NCI-H146 treated with DMSO at 0.1 percent for 48 hours (cell line): ENCODE measurements around the gene UBR4.
"Not testable (repeated sequence)": the region's sequence is repeated elsewhere in the genome, so short reads cannot be mapped to it uniquely, and the experiment has no call there.

ENCODE experiments used
- DNase-seq: peaks from one replicate; lab custom pipeline; 2025; ENCODE audit not compliant: unreplicated experiment; lab: John Stamatoyannopoulos, UW

UBR4 gene

DNA sequence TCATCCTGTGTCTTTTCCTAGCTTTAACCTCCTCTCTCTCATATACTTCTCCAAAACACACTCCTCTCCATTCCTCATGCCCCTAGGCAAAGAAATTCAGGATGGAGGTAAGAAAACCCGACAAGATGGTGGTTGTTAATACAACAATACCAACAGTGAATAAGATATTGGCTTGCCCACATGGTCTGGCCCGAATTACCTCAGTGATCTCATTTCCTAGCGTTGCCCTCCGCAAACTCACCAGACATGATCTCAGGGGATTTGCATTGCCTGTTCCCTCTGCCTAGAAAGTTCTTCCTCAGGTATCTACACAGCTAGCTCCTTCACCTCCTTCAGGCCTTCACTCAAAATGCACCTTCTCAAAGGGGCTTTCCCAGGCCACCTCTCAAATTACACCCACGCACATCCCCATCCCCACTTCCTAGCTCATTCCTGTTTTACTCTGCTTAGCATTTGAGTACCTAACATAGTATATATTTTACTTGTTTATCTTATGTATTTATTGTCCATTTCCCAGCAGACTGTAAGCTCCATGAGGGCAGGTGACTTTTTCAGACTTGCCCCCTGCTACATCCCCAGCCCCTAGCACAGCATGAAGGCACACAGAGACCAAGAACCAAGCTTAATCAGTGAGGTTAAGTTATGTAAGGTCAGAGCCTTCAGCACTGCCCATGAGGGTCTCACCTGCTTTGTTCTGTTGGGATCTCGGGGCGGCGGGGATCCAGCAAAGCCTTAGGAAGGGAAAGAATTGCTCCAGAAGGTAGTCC, 10.2 kb upstream of the UBR4 start:
- no peak for DNase-seq

DNA sequence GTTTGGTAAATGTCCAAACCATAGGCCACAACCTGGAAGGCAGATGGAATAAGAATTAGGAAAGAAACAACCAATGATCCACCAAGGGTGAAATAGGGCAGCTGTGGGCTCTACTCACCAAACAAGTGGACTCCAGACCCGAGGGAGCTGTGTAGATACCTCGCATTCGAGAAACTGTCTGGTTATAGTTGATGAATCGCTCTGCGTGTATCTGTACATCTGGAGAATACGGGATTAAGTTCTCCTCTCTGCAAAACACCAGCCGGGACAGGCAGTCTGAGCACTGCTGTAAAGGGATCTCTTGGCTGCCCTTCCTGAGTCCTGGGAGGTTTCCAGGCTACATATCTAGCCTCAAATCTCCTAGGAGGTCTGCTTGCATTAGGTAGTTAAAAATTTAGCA, 9.4 kb upstream of the UBR4 start:
- no peak for DNase-seq

DNA sequence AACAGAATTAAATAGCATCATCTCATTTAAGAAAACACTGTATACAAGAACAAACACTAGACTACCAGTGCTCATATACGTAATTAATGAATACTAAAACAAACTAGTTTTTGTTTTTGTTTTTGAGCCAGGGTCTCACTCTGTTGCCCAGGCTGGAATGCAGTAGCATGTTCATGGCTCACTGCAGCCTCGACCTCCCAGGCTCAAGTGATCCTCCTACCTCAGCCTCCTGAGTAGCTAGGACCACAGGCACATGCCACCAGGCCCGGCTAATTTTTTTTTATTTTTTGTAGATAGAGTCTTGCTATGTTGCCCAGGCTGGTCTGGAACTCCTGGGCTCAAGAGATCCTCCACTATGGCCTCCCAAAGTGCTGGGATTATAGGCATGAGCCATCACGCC, 6.5 kb upstream of the UBR4 start:
- not testable (repeated sequence) for DNase-seq

DNA sequence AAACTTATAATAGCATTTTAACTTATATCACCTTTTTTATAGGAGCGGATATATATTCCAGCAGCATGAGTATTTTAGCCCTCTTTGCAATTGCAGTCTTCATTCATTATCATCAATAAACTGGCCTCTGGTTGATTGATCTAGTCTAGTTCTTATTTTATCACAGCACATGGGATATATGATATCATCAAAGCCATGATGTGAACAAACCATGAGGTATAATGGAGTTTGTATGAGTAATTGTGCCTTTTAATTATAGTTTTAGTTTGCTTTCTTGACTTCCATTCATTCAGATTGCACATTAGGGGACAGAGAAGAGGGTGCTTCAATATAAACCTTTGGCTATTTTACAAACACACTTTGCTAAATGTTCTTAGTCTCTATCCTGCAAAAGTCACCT, 3.5 kb upstream of the UBR4 start:
- no peak for DNase-seq

DNA sequence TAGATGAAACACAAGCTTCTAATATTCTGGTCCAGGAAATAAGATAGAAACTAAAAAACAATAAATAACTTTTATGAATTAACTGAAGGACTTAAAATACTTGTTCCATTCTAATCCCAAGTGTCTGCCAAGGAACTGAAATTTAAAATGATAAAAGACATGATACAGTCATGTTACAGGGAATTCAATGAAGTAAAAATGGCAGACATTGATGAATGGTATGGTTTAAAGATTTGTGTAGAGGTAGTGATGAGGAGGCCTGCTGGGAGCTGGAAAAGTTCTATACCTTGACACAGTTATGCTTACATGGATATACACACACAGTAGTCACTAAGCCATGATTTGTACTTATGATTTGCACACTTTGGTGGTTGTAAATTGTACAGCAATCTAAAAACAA, 2.1 kb upstream of the UBR4 start:
- no peak for DNase-seq

DNA sequence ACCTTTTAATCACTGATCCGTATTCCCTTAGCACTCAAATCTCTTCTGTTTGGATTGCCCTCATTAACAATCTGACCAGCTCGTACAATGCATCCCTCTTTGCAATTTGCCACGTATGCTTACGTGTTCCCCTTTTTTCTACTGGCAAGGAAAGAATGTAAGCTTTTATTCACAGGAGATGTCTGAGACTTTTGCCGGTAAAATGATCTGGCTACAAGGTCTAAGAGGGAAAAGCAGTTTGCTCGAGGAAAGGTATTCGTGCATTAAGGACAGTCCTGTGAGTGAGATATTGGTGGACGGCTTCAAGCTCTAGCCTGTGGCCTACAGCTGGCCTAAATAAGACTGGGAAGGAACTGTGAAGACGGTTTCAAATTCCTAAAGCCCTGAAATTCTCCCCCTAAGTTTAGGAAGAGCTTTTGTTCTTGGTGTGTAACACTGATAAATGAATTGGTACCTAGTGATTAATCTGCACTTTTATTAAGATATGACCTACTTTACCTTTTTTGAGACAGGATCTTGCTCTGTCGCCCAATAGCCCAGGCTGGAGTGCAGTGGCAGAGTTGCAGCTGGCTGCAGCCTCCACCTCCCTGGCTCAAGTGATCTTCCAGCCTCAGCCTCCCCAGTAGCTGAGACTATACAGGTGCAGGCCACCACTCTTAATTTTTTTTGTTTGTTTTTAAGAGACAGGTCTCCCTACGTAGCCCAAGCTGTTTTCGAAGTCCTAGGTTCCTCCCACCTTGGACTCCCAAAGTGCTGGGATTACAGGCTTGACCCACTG, 895 bp upstream of the UBR4 start:
- no peak for DNase-seq

DNA sequence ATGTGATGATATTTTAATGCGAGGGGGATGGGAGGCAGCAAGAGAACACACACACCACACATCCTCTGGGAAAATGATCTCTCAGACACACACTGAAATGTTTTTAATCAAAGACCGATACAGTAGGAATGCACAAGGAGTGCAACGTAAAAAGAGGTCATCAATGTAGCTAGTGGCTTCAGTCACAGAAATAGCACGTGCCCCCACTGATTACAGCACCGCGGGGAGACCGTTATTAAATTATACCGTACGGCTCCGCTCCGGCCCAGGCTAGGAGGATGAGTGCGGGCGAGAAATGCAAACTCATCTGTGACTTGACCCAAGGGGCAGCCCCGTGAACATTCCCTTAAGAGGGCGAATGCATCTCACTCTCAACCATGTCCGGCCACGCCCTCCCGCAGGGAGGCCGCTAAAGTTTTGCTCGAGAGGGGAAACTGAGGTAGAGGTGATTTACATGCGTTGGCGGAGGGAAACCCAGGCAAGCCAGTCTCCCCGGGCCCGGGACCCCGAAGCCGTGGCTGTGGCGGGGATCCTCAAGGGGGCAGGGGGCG, 552 bp downstream of the UBR4 start:
- DNase-seq: no peak

DNA sequence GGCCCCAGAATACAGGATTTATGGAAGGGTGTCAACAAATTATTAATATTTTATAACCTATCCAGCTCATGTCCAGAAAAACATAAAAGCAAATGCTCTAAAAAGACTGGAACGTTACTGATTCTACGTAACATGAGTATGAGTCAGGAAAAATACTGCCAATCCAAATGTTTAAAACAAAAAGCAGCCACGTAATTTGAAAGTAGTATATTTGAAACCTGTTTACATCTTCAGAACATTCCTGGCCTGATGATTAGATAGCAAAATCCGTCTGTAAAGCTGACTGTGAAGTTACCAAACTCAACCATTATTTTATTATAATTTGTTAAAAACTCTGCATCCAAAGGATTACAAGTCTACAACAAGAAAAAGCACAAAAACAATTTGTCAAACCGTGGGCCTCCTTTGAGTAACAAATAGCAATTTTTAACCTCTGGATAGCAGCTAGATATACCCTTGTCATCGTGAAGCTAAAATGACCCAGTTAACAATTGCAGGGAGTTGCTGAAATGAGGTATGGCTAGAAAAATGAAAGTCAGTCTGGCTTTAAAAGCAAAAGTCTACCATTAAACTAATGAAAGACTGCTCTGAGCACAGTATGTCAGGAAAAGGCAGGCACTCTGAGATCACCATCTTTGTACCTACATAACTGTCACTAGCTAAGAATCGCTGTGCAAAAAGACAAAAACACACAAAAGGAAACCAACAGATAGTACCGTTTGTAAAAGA, 1.2 kb downstream of the UBR4 start:
- no peak for DNase-seq

DNA sequence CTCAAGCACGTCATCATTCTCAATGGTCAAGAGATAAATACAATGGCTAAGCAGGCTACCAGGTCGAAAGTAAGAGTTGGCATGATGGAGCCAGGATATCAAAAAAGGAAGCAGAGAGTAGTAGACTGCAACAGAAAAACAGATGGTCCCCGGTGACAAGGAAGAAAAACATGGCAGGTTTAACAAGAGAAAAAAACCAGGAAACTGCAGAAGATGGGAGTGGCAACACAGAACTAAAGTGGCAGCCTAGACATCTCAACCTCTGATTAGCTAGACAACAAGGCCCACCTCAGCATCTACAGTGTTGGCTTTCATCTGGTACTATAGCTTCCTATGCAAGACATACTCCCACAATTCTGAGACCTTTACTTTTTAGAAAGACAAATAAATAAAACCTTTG, 3.1 kb downstream of the UBR4 start:
- no peak for DNase-seq

DNA sequence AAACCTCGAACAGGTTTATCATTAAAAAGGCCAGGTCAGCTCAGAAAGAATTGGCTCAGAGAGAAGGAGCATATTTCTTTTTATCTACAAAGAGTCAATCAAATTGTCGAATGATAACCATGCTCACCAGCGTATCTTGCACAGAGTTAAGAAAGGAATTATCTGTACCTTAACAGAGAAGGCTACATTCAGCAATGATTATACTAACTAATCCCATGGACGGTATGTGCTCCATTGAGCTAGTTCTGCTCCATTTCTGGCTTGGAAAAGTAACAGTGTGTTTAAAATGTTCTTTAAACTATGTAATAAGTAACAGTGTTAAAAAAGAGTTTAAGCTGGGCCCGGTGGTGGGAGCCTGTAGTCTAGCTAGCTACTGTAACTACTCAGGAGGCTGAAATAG, 4.2 kb downstream of the UBR4 start:
- DNase-seq: no peak

DNA sequence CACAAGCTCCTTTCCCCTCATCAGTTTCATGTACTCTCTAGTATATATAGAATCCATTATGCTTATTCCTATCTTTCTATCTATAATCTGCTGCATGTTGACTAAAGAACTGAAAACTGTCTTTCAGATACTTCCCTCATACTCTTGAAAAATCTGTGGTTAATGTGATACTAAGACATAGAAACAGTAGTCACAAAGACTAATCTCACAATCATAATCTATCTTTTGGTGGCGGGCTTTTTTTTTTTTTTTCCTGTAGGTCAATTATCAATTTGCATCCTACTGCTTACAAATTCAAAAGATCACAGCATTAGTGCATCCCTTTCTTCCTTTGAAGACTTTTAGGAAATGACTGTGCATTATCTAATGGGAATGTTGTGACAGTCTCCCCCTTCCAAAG, 4.7 kb downstream of the UBR4 start:
- DNase-seq: no peak

DNA sequence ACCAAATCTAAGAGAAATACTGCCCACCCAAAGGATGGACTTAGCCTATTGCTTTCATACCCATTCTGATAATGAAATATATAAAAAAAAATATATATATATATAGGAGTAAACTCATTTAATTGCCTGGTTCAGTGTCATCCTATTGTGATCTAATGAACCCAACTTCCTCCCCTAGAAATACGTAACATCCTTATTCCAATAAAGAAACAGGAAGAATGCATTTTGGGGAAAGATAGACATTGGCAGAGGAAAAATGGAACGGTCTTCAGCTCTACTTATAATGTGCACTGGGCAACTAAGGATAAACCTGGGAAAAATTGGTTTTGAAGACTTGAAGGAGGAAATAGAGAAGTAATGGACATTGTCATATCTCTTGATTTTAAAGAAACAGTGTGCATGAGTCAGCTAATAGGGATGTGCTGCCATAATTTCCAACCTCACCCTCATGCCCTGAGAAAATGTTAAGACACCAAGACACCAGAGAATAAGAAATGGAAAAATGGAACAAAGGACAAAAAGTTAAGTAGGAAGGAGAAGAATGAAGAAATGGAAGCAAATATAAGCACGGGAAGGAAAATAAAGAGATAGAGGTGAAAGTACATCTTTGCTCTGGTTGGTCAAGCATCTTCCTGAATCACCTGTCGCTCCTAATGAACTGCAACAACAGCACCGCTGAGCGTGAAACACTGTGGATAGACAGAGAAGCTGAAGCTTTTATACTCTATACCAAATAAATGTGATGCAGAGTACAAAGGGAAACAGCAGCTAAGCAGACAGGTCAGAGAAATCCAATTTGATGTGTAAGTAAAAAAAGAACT, 5.4 kb downstream of the UBR4 start:
- DNase-seq: no peak

DNA sequence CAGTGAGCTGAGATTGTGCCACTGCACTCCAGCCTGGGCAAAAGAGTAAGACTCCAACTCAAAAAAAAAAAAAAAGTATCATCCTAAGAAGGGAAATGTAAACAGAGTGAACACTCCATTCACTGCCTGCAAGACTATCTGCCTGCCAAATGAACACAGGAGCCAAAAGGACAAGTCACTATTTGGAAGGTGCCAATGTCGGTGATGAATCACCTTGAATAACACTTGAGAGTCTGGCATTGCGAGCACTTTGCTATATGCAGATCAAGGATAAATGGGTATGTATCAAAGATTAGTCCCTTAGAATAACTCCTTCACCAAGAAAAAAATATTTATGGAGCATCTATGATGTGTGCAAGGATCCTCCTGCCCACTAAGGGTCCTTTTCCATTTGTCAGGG, 6.6 kb downstream of the UBR4 start:
- DNase-seq: no peak

DNA sequence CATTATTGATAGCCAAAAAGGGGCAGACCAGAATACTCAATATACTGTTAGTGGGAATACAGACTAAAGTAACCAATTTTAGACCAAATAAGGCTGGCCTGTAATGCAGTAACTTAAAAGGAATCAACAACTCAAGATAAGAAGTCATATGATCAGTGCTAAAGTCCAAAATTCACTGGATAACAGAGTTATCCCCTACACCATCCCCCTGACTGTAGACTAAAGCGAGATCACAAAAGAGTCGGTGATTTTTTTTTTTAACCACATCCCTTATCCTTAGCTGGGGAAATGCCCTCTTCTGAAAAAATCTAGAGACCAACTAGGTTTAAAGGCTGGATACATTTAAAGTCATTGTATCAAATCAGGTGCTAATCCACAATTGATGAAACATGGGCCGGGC, 7.7 kb downstream of the UBR4 start:
- no peak for DNase-seq

DNA sequence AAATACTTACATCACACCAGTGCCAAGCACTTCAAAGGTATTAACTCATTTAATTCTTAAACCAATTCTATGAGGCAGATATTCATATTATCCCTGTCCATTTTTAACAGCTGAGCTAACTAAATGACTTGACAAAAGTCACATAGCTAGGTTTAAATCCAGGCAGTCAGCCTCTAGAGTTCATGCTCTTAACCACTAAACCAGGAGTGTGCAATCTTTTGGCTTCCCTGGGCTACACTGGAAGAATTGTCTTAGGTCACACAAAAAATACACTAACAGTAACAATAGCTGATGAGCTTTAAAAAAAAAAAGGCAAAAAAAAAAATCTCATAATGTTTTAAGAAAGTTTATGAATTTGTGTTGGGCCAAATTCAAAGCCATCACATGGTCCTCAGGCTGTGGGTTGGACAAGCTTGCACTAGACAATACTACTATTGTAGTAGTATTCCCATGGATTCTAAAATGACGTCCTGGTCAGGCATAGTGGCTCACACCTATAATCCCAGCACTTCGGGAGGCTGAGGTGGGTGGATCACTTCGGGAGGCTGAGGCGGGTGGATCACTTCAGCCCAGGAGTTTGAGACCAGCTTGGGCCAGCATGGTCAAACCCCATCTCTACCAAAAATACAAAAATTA, 10.0 kb downstream of the UBR4 start:
- no peak for DNase-seq

DNA sequence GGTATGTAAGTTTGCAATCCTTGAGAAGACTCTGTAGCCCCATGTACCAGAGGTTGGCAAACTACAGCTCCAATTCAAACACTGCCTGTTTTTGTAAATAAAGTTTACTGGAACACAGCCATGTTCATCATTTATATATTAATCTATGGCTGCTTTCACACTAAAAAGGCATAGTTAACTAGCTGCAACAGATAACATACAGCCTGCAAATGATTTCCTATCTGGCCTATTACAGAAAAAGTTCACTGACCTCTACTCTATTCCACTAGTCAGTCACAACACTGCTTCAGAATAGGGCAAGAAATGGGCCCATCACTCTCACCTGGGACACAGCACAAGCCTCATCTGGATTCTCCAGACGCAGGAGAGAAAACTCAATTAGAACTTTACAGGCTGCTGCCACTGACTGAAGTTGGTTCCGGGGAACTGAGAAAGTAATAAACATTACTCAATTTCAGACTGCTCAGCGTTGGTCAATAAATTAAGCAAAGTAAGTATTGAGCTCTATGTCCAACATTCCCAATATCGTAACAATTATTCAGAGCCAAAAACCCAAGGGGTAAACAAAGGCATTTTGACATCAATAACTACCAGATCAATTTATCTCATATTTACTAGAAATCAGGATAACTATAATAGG, 10.6 kb downstream of the UBR4 start:
- DNase-seq: no peak

DNA sequence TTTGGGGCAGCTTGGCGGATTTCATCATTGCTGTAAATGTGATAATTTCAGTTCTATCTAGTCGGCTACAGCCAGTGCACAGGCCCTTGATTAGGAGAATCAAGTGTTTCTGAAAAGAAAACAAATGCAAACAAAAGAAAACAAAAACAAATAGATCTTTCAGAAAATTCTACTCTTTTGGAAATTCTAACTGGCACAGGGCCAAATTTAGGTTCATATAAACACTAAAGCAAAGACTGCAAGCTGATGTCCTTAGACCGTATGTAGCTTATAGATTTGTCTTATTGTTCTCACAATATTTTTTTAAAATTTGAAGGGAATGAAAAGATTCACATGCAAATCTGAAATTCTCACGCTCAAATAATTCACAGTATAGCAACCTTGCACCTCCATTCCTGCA, 11.2 kb downstream of the UBR4 start:
- no peak for DNase-seq

DNA sequence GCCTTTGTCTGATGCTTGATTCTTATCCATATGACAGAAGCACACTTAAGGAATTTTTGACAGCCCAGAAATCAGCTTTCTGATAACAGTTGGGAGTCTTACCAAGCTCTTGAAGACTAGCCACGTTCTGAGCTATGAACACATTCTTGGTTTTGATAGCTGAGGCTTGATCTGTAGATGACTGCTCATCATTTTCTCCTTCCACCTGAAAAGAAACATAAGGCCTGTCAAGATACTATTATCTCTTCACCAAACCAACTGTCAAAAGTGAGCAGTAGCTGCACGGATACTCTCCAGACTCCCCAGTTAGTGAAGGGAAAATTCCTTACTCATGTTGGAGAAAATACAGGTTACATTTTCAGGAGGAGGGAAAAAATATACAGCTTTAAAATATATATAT, 12.2 kb downstream of the UBR4 start:
- no peak for DNase-seq

DNA sequence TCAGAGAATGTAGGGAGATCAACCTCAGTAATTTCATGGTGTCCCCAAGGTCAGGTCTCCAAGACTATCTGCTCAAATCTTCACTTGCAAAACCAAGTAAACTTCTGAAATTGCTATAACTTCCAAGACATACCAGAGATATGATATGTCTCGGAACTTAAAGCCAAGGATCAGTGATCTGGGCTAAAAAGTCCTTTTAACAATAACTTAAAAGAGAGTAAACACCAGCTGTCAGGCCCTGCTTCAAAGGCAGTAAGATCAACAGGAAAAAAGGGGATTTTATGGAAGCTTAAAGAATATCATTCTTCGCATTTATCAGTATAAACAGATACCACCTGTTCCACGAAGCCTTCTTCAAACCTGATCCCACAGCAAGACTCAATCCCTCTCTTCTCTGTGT, 13.7 kb downstream of the UBR4 start:
- no peak for DNase-seq

DNA sequence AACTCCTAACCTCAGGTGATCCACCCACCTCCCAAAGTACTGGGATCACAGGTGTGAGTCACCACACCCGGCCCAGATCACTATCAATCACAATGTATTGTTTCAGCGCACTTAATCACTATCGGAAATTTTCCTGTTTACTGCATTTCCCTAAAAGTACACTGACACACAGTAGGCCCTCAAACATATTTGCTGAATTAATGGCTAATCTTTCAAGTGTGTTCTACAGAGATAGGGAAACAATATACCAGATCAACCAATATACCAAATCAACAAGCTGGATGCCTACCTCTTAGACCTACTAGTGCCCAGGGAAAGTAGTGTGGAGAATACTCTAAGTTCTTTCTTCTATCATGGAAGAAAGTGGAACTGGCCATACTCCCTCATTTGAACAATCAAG, 17.1 kb downstream of the UBR4 start:
- no peak for DNase-seq
